Astrocyte (in vitro differentiated cells and primary cell): Measurements from ENCODE around the gene EPHB1.

Experiments
- CTCF ChIP-seq: IDR thresholded peaks from 2 replicates; pipeline ENCODE4 v1.5.1; 2011; ENCODE audit warnings: low read depth, mild to moderate bottlenecking, inconsistent platforms, low read length, moderate library complexity; ENCODE audit not compliant: insufficient read depth
- EZH2 ChIP-seq: IDR thresholded peaks from 2 replicates; pipeline ENCODE4 v1.6.1; 2012; ENCODE audit warnings: mild to moderate bottlenecking, low read length, inconsistent platforms; ENCODE audit not compliant: insufficient read depth

- TF ChIP-seq CTCF (no peak), EZH2 (no peak)
Measured at GRCh38 chr3:134777341-134777740, 17.7 kb upstream of the EPHB1 start.
